Chondrocyte (in vitro differentiated cells): ENCODE results near the gene TWIST2. TPM values are rescaled to one million over a fixed set of nuclear protein-coding genes. Genes with fewer than 3 reads are reported as not detected.

Experiments
- DNase-seq: peaks from one replicate; pipeline ENCODE4 v3.0.0; 2021; ENCODE audit warnings: mixed read lengths, low spot score
- H3K27ac Mint-ChIP-seq: one replicate; pipeline ENCODE4 v1.8.0; 2021; ENCODE audit warnings: mild to moderate bottlenecking, moderate library complexity, mixed read lengths; ENCODE audit not compliant: unreplicated experiment
- H3K27me3 Mint-ChIP-seq: 2 replicates; pipeline ENCODE4 v1.8.0; 2021; ENCODE audit warnings: low read depth, mixed read lengths
- H3K36me3 Mint-ChIP-seq: 2 replicates; pipeline ENCODE4 v1.8.0; 2021; ENCODE audit warnings: low read depth, mixed read lengths
- H3K4me1 Mint-ChIP-seq: 2 replicates; pipeline ENCODE4 v1.8.0; 2021; ENCODE audit warnings: low read depth, mild to moderate bottlenecking, mixed read lengths
- H3K4me3 Mint-ChIP-seq: one replicate; pipeline ENCODE4 v1.8.0; 2021; ENCODE audit warnings: mild to moderate bottlenecking, moderate library complexity, mixed read lengths; ENCODE audit not compliant: unreplicated experiment
- H3K9me3 Mint-ChIP-seq: 2 replicates; pipeline ENCODE4 v1.8.0; 2021; ENCODE audit warnings: low read depth, mixed read lengths
- total RNA-seq: library from RNA; stranded (reverse); gene quantifications from 3 replicates; pipeline ENCODE4 v1.2.1, GENCODE V29; 2021
- TF ChIP-seq, protein P1 (sequence below): fragments of 200-600 bp; sonication (generic); IDR thresholded peaks from 2 replicates; pipeline ENCODE4 v1.5.0; 2021; ENCODE audit warnings: antibody characterized with exemption, mild to moderate bottlenecking, moderate library complexity

TWIST2 gene
- total RNA-seq, 1 donor from 2014 or later = 2.4 TPM

DNA sequence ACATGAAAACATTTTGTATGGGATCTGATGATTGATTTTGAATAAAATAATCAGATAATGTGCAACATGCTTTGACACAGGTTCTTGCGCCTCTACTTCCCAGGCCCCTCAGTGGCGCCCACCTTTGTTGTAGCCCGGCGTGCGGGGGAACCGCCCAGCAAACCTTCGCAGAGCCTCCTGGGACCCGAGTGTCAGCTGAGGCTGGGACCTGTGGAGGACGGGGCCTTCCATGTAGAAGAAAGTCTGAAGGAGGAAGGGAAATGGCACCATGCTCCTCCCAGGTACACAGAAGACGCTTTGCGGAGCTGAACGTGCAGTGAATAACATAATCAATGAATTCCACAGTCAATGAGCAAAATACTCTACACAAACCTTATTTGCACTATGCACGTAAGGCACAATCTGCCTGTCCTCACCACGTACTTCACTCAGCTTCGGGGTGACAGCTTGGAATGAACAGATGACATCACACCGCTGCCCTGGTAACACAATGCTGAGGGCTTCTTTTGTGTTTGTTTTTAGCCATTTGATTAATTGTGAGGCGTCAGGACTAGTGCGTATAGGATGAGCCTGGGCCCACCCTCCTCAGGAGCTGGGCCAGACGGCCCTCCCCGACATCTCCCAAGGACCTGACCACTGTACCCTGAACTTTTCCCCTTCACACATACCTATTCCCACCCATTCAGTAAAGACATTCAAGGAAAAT lies 78.1 kb downstream of the TWIST2 start:
- Mint-ChIP-seq H3K4me3 (no peak overlapping the region), H3K9me3 (no peaks in the 10 kb centered on the region), H3K36me3 (no peaks in the 10 kb centered on the region), H3K27ac (no peak overlapping the region), H3K4me1 (peaks cover 11% of the 10 kb centered on the region), H3K27me3 (peaks cover 9% of the 10 kb centered on the region)
- TF ChIP-seq, protein P1, sequence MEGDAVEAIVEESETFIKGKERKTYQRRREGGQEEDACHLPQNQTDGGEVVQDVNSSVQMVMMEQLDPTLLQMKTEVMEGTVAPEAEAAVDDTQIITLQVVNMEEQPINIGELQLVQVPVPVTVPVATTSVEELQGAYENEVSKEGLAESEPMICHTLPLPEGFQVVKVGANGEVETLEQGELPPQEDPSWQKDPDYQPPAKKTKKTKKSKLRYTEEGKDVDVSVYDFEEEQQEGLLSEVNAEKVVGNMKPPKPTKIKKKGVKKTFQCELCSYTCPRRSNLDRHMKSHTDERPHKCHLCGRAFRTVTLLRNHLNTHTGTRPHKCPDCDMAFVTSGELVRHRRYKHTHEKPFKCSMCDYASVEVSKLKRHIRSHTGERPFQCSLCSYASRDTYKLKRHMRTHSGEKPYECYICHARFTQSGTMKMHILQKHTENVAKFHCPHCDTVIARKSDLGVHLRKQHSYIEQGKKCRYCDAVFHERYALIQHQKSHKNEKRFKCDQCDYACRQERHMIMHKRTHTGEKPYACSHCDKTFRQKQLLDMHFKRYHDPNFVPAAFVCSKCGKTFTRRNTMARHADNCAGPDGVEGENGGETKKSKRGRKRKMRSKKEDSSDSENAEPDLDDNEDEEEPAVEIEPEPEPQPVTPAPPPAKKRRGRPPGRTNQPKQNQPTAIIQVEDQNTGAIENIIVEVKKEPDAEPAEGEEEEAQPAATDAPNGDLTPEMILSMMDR = no peak
- peak; percentile 79 for DNase-seq

DNA sequence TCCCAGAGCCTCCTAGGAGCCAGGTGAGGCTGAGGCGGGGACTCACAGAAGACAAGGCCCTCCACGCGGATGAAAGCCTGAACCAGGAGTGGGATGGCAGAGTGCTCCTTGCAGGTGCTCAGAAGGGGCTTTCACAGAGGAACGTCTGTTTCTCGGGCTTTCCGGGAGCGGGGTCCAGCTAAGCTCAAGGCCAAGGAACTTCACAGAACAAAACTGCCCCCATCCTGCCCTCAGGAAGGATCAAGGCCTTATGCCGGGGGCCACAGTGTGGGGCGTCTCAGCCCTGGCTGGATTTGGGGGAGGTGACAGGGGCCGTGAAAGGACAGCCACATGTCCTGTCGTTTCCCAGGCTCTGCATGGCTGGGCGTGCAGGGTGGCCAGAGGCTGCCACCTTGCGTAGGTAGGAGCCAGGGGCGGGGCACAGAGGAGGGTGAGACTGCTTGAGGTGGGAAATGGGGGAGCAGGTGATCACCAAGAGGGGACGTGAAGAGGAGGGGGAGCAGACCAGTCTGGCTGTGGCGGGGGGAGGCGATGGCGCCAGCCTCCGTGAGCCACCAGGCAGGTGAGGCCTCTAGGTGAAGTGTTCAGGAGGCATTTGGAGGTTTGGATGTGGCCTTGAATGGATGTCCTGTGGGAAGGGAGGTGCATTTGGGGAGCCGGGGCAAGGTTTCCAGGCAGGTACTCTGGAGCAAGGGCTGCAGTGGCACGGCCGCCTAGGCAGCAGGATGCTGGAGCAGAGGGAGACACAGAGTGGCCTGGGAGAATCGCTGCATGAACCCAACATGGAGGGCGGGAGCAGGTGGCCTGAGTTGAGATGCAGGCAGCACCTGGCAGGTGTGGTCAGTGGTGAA lies 79.1 kb downstream of the TWIST2 start:
- TF ChIP-seq, protein P1 = no peak
- H3K9me3 Mint-ChIP-seq = no peaks in the 10 kb centered on the region
- H3K36me3 Mint-ChIP-seq = peaks cover 4% of the 10 kb centered on the region
- H3K27me3 Mint-ChIP-seq = peaks cover 16% of the 10 kb centered on the region
- DNase-seq = peak; percentile 82
- no peak overlapping the region for H3K4me3 Mint-ChIP-seq
- no peak overlapping the region for H3K27ac Mint-ChIP-seq
- peaks cover 11% of the 10 kb centered on the region for H3K4me1 Mint-ChIP-seq

DNA sequence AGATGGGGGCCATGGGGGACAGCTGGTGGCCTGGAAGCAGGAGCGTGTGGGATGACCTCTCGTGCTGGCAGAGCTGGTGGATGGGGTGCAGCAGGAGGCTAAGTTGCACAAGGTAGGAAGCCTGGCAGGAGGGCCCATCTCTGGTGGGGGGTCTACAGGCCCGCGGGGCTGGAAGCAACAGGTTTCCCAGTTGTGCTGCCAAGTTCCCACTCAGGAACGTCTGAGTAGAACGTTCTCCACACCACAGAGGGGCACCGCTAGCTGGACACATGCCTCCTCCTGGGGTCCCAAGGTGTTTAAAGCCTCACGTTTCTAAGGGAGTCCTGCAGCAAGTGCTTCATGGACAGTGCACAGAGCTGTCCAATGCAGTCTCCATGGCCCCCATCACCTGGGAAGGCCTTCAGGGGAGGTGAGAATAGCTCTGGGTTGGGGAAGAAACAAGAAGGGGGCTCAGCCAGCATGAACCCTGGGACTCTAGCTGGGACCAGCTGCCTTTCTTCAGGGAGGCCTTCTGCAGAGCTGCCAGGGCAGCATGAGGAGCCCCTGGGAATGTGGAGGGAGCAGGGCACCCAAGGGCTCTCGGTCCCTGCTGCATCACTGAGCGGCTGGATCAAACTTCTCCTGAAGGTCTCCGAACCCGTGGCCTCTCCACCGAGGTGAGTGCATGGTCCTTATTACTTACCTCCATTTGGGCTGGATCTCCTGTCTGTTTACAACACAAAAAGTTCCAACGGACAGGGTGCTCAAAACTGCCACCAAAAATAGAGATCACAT lies 80.0 kb downstream of the TWIST2 start:
- DNase-seq = peak; percentile 82
- TF ChIP-seq, protein P1 = no peak
- H3K27ac Mint-ChIP-seq = no peak overlapping the region

DNA sequence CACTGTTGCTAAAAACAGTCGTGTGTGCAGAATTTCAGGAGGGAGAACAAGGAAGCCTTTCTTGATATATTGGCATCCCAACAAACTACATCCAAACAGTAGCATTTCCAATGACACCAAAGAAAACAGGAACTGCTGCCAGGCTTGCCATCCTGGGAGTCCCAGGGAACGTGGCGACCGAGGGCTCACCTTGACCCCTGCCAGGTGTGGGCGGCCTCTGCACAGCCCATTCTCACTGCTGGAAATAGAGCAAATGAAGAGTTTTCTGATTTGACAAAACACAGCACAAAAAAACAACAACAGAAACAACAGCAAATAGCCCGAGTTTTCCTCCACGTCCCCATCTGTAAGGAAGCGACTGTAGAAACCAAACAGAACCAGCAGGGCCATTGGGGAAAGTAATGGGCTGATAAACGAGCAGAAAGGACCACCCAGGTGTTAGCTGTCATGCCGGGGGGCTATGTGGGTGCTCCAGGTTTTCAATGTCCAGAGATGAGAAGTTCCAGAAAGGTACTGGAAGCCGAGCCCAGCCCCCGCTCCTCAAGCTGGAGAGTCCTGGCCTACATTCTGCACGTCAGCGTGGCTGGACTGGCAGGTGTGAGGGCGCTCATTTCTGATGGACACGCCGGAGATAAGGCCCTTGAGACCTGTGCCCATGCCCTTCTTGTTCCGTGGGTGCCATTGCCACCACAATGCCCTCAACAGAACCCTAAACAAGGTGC lies 80.8 kb downstream of the TWIST2 start:
- TF ChIP-seq, protein P1 = no peak
- DNase-seq = peak; percentile 57
- H3K4me3 Mint-ChIP-seq = no peak overlapping the region
- peaks cover 4% of the 10 kb centered on the region for H3K36me3 Mint-ChIP-seq
- H3K27ac Mint-ChIP-seq = no peak overlapping the region
- peaks cover 11% of the 10 kb centered on the region for H3K4me1 Mint-ChIP-seq
- H3K9me3 Mint-ChIP-seq = peaks cover 5% of the 10 kb centered on the region
- peaks cover 14% of the 10 kb centered on the region for H3K27me3 Mint-ChIP-seq

More for the DNA sequence above, 80.0 kb downstream of the TWIST2 start:
- Mint-ChIP-seq H3K27me3 (peaks cover 14% of the 10 kb centered on the region), H3K4me3 (no peak overlapping the region), H3K9me3 (no peaks in the 10 kb centered on the region), H3K4me1 (peaks cover 11% of the 10 kb centered on the region), H3K36me3 (peaks cover 4% of the 10 kb centered on the region)
